GM12872 (cell line): ENCODE data around the gene ARL9.
A peak's percentile ranks its signal among the peaks of the same experiment; 100 is the strongest.

Experiments
- CTCF ChIP-seq: IDR thresholded peaks from 3 replicates; pipeline ENCODE4 v1.5.1; 2011; ENCODE audit warnings: low read depth, mild to moderate bottlenecking, low read length, moderate library complexity; ENCODE audit not compliant: insufficient read depth

ARL9 gene

GRCh38 chr4:56535915-56536314 lies 30.3 kb downstream of the ARL9 start:
- no peak for TF ChIP-seq CTCF

- no peak for TF ChIP-seq CTCF
These were observed 31.6 kb downstream of the ARL9 start for GRCh38 chr4:56537147-56537546.

GRCh38 chr4:56540826-56541225 lies 35.2 kb downstream of the ARL9 start:
- no peak for TF ChIP-seq CTCF

GRCh38 chr4:56544573-56545131 lies 39.1 kb downstream of the ARL9 start:
- peak; percentile 95 for TF ChIP-seq CTCF

- no peak for TF ChIP-seq CTCF
These were observed 45.1 kb downstream of the ARL9 start for GRCh38 chr4:56550642-56551041.

- TF ChIP-seq CTCF = no peak
These were observed 45.9 kb downstream of the ARL9 start for GRCh38 chr4:56551516-56551915.

- TF ChIP-seq CTCF = no peak
These were observed 46.7 kb downstream of the ARL9 start for GRCh38 chr4:56552273-56552672.

GRCh38 chr4:56570041-56570440 lies 64.5 kb downstream of the ARL9 start:
- no peak for TF ChIP-seq CTCF
